ENCODE data around the gene MGST3.

DNA sequence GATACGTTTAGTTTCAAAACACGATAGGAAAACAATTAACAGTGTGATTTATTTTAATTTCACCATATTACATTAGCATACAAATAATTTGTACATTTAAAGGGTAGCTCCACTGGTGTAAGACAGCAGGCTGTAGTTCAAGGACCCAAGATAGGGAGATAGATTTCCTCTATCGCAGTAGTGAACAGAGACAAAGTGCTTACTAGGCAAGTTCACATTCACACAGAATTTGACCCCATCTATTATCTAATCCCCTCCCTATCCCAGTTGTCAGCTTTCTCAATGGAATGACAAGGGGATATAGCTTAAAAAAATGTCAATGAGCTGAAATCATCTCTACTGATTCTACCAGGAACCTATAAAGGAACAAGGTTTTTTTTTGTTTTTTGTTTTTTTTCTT, 31.2 kb downstream of the MGST3 start:
- TF ChIP-seq POLR2AphosphoS5 (IDR thresholded peaks at IDR 0.05; ENCODE audit: borderline replicate concordance, low read depth, low read length) = no peak
- TF ChIP-seq EZH2 (IDR thresholded peaks at IDR 0.05) = no peak
- TF ChIP-seq FOXP2 (optimal IDR thresholded peaks at IDR 0.05; ENCODE audit: control extremely low read depth, extremely low read length, insufficient read depth) = no peak
